ENCODE measurements around the gene CDC42BPB. TPM values are rescaled to one million over a fixed set of nuclear protein-coding genes. Genes with fewer than 3 reads are reported as not detected.

The CDC42BPB gene
- total RNA-seq, 4 donors from 2014 or later, result 93.9 to 132 (median 110) TPM

- peaks cover 68 to 100% (median 98%) of the 10 kb centered on the region in 4 donors for H3K36me3 ChIP-seq
- DNase-seq (ENCODE audit: extremely low spot score), result no peak
These were observed 101.5 kb downstream of the CDC42BPB start for GRCh38 chr14:102955636-102956408.

GRCh38 chr14:102954081-102954789 is 103.1 kb downstream of the CDC42BPB start:
- no peak overlapping the region for H3K27ac ChIP-seq (replicated peaks in 1 of 4)
- no peaks in the 10 kb centered on the region for H3K9me3 ChIP-seq
- H3K4me1 ChIP-seq, result peaks cover 10 to 19% (median 15%) of the 10 kb centered on the region in 4 donors
- TF ChIP-seq CTCF (IDR thresholded peaks at IDR 0.05) (no peak), EP300 (IDR thresholded peaks at IDR 0.05) (no peak), POLR2AphosphoS5 (IDR thresholded peaks at IDR 0.05) (no peak), POLR2A (IDR thresholded peaks at IDR 0.05; ENCODE audit: low read depth) (no peak)
- DNase-seq (ENCODE audit: extremely low spot score), result no peak
- H3K27me3 ChIP-seq, result no peaks in the 10 kb centered on the region
- WGBS, result 88% methylated on average over 18 of the region's 18 CpGs
- H3K4me3 ChIP-seq, result no peak overlapping the region
- intact Hi-C loops (cut with DNase I), result no loop called here
- H3K36me3 ChIP-seq, result peaks cover 69 to 100% (median 98%) of the 10 kb centered on the region in 4 donors

More at GRCh38 chr14:102955636-102956408, 101.5 kb downstream of the CDC42BPB start:
- intact Hi-C loops (cut with DNase I), result no loop called here
- Histone ChIP-seq H3K9me3 (no peaks in the 10 kb centered on the region), H3K4me1 (peaks cover 0 to 3% (median under 1%) of the 10 kb centered on the region in 4 donors), H3K27ac (replicated peaks in 1 of 4) (no peak overlapping the region), H3K4me3 (no peak overlapping the region), H3K27me3 (no peaks in the 10 kb centered on the region)
- TF ChIP-seq EP300 (IDR thresholded peaks at IDR 0.05) (no peak), POLR2A (IDR thresholded peaks at IDR 0.05; ENCODE audit: low read depth) (no peak), CTCF (IDR thresholded peaks at IDR 0.05) (no peak), POLR2AphosphoS5 (IDR thresholded peaks at IDR 0.05) (no peak)
- WGBS, result 82% methylated on average over 8 of the region's 8 CpGs

- H3K27me3 ChIP-seq, result no peaks in the 10 kb centered on the region
- peaks cover 69 to 97% (median 94%) of the 10 kb centered on the region in 4 donors for H3K36me3 ChIP-seq
- no peak for TF ChIP-seq POLR2A (IDR thresholded peaks at IDR 0.05; ENCODE audit: low read depth)
- no peak for TF ChIP-seq POLR2AphosphoS5 (IDR thresholded peaks at IDR 0.05)
- no peak for TF ChIP-seq EP300 (IDR thresholded peaks at IDR 0.05)
- no peak for TF ChIP-seq CTCF (IDR thresholded peaks at IDR 0.05)
- H3K4me1 ChIP-seq, result peaks cover 15 to 26% (median 23%) of the 10 kb centered on the region in 4 donors
- H3K4me3 ChIP-seq, result no peak overlapping the region
- no peak for DNase-seq (ENCODE audit: extremely low spot score)
- intact Hi-C loops (cut with DNase I), result no loop called here
- 88% methylated on average over 15 of the region's 15 CpGs for WGBS
- no peak overlapping the region for H3K27ac ChIP-seq (replicated peaks in 1 of 4)
- H3K9me3 ChIP-seq, result no peaks in the 10 kb centered on the region
These were observed 104.2 kb downstream of the CDC42BPB start for GRCh38 chr14:102953100-102953499.

- Histone ChIP-seq H3K9me3 (no peaks in the 10 kb centered on the region), H3K36me3 (peaks cover 61 to 97% (median 92%) of the 10 kb centered on the region in 4 donors), H3K27me3 (no peaks in the 10 kb centered on the region), H3K4me1 (peaks cover 15 to 26% (median 23%) of the 10 kb centered on the region in 4 donors), H3K27ac (replicated peaks in 1 of 4) (no peak overlapping the region), H3K4me3 (no peak overlapping the region)
- 91% methylated on average over 5 of the region's 6 CpGs for whole genome bisulfite sequencing
- intact Hi-C loops (cut with DNase I), result no loop called here
- TF ChIP-seq EP300 (IDR thresholded peaks at IDR 0.05), result no peak
- DNase-seq (ENCODE audit: extremely low spot score), result no peak
These were observed 105.1 kb downstream of the CDC42BPB start for GRCh38 chr14:102952276-102952675.

- 78% methylated on average over 8 of the region's 8 CpGs for WGBS
- peaks cover 15 to 26% (median 23%) of the 10 kb centered on the region in 4 donors for H3K4me1 ChIP-seq
- no peak overlapping the region for H3K4me3 ChIP-seq
- TF ChIP-seq POLR2AphosphoS5 (IDR thresholded peaks at IDR 0.05) (no peak), CTCF (IDR thresholded peaks at IDR 0.05) (no peak), EP300 (IDR thresholded peaks at IDR 0.05) (no peak), POLR2A (IDR thresholded peaks at IDR 0.05; ENCODE audit: low read depth) (no peak)
- peaks cover 61 to 97% (median 94%) of the 10 kb centered on the region in 4 donors for H3K36me3 ChIP-seq
- no peaks in the 10 kb centered on the region for H3K27me3 ChIP-seq
- intact Hi-C loops (cut with DNase I), result no loop called here
- no peaks in the 10 kb centered on the region for H3K9me3 ChIP-seq
- H3K27ac ChIP-seq (replicated peaks in 1 of 4), result no peak overlapping the region
- no peak for DNase-seq (ENCODE audit: extremely low spot score)
These were observed 105.5 kb downstream of the CDC42BPB start for GRCh38 chr14:102951799-102952198.

Measured in esophagus muscularis mucosa (tissue), 4 donors.